ENCODE data around the gene GVQW3.
"Not testable (repeated sequence)": the region's sequence is repeated elsewhere in the genome, so short reads cannot be mapped to it uniquely, and the experiment has no call there.

GVQW3 gene

DNA sequence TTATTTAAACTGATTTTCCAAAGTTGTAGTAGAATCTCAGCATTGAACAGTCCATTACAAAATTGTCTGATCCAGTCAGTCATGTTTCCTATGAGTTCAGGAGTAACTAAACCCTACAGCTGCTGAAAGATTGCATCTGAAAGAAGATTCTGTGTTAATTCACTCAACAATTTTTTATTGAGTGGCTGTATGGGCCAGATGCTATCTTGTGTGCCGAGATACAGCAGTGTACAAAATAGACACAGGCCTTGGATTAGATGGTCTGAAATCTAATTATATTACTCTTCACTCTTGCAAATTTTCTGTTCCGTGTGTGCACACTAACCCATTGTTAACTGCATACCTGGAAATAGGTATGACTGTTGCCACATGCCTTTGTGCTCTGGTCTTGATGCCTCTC, 7.3 kb downstream of the GVQW3 start:
- DNase-seq: no peak

DNA sequence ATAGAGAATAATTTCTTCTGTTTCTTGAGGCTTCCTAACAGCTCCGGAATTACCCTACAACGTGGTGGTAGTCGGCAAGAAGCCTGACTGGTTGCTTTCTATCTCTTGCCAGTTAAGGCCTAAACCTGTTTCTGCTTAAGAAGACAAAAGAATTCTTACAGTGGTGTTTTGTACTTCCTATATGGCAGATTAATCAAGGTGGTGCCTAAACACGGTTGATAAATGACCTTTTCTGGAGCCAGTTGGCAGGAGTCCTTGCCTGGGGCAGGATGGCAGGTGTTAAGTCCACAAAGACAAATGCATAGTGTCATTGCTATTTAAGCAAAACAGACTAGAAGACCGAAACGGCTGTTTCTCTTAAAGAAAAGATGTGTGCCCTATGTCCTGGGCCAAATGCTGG, 9.9 kb downstream of the GVQW3 start:
- peak; percentile 96 for DNase-seq

DNA sequence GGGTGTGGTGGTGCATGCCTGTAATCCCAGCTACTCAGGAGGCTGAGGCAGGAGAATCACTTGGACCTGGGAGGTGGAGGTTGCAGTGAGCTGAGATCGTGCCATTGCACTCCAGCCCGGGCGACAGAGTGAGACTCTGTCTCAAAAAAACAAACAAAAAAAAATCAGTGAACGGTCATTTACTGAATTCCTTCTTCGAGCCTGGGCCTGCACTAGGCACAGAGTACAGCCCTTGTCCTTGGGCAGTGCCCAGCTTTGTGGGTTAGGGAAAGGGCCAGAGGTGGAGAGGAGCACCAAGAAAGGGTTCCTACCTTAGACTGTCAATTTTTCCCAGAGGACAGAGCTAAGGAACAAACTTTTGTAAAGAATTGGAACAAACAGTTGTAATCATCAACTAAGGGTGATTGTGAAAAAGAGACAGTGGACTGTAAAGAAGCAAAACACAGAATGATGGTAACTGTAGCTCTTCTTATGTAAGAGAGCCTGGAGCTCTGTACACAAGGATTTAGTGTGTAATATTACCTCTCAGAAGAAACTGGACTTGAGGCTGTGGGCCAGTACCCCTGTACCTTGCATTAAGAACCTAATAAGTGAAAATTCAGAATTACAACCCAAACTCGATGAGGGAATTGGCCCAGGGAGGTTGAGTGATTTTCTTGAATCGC, 10.8 kb downstream of the GVQW3 start:
- no peak for DNase-seq

DNA sequence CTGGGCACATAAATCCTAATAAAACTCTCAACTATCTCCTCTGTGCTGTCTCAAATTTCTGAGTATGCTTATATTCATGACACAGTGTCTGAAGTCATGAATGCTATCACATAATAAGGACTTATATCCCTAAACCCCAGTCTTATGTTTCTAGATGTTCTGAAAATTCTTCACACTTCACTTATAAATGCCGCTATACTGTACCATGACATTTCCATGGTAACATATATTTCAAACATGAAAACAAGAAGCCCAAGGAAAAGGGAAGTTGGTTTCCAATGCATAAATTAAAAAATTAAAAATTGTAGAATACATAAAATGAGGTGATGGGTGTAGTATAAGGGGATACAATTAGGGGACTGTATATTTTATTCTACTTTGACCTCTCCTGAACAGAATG, 11.7 kb downstream of the GVQW3 start:
- no peak for DNase-seq

DNA sequence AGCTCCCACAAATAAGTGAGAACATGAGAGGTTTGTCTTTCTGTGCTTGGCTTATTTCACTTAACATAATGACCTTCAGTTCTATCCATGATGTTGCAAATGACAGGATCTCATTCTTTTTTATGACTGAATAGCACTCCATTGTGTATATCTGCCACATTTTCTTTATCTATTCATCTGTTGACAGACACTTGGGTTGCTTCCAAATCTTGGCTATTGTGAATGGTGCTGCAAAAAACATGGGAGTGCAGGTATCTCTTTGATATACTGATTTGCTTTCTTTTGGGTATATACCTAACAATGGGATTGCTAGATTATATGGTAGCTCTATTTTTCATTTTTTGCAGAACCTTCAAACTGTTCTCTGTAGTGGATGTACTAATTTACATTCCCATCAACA, 13.3 kb downstream of the GVQW3 start:
- DNase-seq: peak; percentile 46

DNA sequence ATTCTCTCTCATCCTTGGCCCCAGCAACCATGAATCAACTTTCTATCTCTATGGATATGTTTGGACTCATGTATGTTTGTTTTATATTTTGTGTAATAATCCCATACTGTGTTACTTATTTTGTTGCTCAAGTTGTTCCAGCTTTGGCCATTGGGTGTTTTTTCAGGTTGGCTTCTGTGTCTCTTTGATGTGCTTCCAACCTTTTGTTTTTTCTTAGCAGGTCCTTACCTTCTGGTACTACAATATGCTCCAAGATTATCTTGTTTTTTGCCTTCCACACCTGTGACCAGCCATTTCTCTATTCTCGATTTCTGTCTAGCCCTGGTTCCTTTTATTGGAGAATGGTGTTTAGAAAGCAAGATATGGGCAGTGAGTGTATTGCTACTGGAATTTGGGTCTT, 14.2 kb downstream of the GVQW3 start:
- DNase-seq: no peak

DNA sequence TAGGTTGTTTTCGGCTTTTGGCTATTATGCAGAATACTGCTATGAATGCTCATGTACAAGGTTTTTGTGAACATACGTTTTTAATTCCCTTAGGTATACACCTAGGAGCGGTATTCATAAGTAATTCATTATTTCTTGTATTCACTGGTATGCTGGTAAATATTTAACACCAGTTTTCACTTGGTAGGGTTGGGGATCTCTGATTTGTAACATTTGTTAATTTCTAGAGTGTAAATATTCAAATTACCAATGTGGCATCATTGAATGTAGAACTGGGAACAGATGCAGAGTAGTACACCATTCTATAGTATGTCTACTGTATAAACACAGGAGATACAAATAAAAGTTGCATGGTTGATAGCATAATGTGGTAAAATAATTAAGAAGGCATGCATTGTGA, 16.3 kb downstream of the GVQW3 start:
- no peak for DNase-seq

DNA sequence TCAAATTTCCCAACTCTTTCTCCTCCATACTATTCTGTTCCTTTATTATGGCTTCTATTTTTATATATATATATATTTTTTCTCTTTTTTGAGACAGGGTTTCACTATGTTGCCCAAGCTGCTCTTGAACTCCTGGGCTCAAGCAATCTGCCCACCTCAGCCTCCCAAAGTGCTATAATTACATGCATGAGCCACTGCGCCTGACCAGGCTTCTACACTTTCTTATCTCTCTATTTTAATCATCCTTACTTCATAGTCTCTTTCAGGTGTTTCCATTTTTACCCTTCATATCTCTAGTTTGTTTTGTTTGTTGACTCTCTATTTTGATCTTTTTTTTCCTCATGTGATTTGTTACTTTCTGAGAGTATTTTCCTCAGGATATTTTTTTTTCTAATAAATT, 19.8 kb downstream of the GVQW3 start:
- no peak for DNase-seq

DNA sequence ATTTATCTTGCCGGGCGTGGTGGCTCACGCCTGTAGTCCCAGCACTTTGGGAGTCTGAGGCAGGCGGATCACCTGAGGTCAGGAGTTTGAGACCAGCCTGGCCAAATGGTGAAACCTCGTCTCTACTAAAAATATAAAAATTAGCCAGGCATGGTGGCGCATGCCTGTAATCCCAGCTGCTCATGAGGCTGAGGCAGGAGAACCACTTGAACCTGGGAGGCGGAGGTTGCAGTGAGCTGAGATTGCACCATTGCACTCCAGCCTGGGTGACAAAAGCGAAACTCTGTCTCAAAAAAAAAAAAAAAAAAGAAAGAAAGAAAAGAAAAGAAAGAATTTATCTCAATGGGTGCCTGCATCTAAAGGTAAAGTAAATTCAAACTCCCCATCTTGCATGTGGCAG, 20.4 kb downstream of the GVQW3 start:
- not testable (repeated sequence) for DNase-seq

DNA sequence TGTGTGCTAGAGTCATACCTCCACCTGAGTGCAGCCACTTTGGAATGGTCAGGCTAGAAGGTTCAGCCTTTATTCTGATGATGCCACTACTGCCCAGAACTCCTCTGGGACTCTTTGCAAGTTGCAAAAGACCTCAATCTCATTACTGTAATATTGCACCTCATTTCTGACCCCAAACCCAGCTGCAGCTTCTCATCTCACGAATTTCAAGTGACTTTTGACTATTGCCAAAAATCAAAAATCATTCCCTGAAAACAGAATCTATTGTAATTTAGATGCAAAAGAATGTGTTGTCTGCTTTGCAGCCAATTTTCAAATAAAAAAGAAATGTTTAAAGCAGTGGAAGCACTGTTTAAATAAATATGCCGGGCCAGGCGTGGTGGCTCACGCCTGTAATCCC, 25.2 kb downstream of the GVQW3 start:
- no peak for DNase-seq

DNA sequence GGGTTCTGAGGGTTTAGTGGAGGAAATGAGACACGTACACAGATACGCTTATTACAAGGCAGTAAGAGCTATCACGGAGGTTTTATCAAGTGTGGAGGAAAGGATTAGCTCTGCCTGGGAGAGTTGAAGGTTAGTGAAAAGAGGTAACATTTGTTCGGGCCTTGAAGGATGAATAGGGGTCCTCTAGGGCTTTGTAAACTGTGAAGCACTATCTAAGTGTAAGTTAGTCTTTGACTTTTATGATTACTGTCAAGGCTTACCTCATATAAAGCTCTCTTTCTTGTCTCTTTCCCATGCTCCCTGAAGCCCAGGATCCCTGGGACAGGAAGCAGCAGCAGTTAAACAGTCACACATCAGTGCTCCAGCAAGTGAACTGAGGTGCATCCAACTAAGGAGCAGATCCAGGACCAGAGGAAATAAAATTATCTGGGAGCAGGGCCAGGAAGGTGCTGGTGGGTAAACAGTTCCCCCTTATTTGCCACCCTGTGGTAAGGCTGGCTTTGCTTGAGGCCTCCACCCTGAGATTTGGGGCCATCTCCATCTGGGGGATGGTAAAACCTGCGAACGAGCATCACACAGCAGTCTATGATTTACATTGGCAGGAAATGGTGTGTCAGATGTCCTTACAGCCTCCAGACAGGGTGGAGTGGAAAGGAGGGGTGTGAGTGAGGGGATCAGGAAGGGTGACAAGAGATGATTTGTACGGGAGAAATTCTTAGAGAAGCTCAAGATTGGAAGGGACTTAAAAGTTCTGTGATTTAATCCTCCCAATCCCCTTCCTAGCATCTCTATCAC, 27.2 kb downstream of the GVQW3 start:
- DNase-seq: peak; percentile 84

DNA sequence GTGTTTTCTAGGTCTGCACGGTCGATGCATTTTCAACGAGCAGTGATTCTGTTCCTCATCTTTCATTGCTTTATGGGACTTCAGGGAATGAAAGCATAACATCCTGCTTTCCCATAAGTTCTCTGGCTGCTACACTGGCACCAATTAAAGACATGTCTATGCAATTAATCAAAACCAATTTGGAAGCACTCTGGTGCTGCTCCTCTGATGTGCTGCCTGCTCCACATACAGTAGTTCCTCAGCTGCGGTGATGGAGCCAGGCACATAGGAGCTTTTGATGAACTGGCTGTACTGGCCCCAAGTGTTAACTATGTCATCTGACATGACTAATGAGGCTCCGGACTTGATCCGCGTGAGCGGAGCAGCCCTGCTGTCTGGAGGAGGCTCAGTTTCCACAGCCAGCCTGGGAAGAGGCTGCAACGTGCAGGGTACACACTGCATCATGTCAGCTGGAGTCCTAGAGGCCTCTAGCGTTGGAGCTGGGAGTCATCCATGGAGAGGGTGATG, 29.8 kb downstream of the GVQW3 start:
- DNase-seq: peak; percentile 30

DNA sequence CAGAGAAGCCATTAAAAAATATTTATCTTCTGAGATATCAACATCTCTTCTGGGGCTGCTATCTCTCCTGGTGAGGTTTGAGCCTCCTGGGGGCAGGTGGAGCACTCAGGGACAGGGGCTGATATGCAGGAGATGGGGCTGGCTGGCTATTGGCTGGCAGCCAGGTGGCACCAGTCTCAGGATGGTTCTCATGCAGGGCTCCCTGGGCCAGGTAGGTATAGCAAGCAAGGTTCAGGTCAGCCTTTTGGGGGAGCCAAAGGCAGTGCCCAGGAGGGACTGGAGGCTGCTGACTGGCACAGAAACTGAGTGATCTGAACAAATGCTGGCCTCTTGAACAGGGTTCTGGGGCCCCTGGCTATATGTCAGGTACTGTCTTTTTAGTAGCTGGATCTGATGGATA, 34.0 kb downstream of the GVQW3 start:
- peak; percentile 35 for DNase-seq

DNA sequence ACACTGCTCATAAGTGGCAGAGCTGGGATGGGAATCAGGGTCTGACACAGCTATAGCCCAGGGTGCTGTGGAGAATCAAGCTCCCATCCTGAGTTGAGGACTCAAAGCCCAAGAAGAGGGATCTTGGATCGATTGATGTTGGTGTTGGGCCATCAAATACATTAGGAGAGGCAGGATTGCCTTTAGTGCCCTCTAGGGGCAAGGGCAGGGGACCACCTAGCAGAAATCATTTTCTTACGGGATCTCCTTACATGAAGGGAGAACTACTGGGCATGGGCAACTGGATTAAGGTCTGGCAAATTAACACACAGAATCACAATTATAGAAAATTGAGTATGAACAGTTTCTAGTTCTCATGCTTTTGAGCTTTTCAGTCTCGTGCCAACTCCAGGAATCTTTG, 38.8 kb downstream of the GVQW3 start:
- DNase-seq: peak; percentile 58

DNA sequence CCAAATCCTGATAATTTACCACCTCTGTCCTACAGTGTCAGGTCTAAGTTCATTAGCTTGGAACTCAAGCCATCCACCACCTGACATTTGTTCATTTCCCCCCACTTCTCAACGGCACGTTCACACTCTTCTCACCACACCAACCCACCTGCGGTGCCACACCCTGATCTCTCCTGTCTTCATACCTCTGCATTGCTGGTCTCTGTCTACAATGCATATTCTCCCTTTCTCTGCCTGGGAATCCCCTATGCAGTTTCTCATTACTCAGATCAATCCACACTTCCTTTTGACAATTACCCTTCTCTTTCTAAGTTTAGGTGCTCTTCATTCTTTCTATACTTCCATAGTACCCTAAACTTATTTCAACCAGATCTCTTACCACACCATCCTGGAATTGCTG, 43.3 kb downstream of the GVQW3 start:
- no peak for DNase-seq

DNA sequence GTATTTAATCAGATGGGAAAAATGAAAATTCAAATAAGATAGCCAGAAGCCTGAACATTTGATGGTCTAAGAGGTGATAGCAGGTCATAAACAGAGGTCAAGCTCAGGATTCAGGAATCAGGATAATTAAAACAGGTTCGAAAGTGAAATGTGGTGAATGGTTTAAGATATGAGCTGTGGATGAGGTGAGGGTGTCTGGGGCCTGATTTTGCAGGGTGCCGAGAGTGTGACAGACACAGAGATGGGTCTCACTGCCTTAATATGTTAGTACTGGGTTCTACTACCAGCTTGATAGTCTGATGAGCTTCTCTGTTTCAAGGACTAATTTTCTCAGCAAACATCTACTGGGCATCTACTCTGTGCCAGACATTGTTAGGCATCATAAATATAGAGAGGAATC, 43.8 kb downstream of the GVQW3 start:
- DNase-seq: no peak

DNA sequence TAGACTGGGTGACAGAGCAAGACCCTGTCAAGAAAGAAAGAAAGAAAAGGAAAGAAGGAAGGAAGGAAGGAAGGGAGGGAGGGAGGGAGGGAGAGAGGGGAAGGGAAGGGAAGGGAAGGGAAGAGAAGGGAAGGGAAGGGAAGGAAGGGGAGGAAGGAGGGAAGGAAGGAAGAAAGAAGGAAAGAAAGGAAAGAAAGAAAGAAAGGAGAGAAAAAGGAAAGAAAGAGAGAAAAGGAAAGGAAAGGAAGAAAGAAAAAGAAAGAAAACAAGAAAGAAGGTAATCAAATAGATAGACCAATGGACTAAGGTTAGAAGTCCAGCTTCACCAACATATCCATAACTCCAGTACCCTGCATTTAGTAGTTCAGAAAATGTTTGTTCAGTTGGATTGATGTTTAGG, 45.5 kb downstream of the GVQW3 start:
- DNase-seq: no peak

DNA sequence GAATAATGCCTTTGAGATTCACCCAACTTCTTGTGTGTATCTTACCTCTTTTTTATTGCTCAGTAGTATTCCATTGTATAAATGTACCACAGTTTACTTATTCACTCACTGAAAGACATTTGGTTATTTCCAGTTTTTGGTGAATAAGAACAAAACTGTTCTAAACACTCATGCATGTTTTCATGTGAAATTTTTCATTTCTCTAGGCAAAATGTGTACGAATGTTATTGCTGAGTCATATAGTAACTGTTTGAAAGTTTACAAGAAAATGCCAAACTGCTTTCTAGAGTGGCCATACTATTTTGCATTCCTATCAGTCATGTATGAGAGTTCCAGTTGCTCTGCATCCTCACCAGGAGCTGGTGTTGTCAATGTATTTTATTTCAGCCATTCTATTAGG, 54.9 kb downstream of the GVQW3 start:
- no peak for DNase-seq

DNA sequence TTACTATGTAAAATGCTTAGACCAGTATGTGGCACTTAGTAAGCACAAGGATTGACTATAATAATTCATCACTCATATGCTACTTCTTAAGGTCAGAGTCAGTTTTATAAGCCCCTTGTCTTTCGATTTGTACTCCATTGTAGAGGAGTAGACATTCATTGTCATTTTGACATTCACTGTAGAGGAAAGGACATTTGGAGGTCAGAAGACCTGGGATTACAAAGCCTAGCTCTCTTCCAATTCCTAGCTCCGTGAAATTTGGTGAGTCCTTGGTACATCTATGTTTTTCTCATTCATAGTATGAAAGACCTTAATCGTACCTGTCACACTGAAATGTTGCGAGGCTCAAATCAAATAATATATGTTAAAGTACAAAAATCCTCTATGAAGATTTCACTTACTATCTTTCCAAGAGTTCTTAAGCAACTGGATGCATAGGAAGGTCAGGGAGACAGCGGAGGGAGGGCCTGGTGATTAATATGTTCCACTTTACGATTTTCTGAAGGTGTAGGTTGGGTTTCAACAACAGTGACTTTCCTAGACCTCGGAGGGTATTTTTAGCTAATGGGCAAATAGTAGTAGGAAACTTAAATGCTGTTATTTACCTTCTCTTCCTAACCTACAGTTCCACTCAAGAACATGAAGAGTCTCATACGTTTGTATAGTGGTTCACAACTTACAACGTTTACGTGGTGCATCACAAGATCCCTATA, 62.3 kb downstream of the GVQW3 start:
- DNase-seq: peak; percentile 33

DNA sequence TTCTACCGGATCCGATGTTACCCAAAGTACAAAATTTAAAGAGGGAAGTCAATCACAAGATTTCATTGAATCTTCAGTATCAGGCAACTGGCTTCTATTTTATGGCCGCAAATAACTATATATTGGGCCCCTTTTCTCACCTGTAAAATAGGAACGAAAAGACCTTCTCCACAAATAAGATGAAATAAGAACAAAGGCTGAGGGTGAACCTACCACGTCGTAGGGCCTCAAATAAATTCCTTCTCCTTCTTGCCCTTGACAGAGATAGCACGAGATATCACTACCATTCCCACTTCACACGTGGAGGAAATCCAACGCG, 62.9 kb downstream of the GVQW3 start:
- DNase-seq: no peak

DNA sequence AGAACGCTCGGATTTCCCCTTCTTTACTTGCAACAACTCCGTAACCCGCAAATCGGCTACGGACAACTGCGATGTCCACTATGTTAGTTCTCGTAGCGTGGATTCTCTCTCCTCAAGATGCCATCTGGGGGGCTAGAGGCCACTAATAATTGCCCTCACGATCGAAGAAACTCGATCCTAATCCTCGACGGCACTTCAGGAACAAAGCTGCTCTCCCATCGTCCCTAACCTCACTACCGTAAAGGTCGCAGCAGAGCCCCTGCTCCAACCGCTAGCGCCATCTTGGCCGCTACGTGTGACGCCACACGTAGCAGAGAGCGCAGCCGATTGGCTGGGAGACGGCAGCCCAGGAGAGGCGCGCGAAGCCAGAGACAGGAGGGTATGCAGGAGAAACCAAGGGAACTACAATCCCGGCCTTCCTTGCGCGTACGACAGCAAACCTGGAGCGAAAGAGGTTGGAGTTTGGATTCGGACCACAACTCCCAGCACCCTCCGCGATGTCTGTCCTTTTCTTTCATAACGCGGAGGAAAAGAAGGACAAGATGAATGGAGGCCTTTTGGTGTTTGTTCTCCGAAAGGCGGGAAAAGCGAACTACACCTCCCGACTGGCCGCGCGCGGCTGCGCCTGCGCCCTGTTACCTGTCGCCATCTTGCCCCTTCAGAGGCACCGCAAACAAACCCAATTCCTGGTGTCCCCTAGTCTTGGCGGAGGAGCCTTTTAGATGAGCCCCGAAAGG, 63.4 kb downstream of the GVQW3 start, which contains the start of gene EMSY:
EMSY (plus strand) TSS at position 635 of the 737 bp plus-strand sequence. CDS start 1,921 bp downstream, outside the sequence.
- DNase-seq: peak; percentile 100

DNA sequence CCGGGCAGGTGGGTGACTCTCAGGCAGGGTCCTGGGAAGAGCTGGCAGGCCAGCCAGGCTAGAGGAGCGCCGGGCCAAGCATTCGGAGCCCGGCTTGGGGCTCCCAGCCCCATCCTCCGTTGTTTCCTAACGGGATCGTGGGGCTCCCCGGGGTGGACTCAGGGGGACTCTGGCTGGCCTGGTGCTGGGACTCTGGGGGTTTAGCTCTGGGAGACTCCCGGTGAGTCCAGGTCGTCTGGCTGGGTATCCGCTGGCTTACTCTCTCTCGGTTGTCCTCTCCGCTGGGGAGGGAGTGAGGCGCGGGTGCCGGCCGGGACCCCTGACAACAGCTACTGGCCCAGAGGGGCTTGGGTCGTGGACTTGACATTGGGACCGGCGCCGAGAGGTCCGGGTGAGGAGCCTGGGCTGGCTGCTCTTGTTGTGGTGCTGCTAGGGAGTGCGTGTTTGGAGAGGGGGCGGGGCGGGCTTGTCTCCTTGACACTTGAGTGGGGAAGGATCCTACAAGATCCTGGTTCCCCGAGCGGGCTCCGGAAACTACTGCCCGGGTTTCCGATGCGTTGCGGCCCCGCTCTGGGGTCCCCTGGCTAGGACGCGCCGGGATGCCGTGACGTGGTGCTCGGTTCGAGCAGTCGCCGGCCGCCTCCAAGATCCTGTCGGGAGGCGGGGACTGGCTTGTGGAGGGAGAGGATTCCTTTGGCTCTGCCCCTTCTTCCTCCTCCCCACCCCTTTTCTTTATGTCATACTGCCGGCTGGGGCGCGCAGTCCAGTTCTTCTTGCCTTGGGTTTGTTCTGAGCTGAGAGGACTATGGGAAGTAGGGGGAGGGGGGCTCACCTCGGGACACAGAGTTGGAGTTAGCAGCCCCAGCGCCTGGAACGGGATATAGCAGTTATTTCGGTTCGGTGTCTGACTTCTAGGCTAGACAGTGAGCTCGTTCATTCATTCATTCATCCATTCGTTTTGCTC, 64.3 kb downstream of the GVQW3 start:
- peak; percentile 95 for DNase-seq

All from NCI-H69 (cell line).